Aorta (tissue), 5 donors: ENCODE data around the gene TPCN1. TPM values are rescaled to one million over a fixed set of nuclear protein-coding genes. Genes with fewer than 3 reads are reported as not detected.

ENCODE experiments used
- ATAC-seq: fragments of 200-7000 bp; cut with Tn5 transposase; one replicate; pipeline ENCODE4 v1.9.1; 2022; ENCODE audit warnings: moderate library complexity; ENCODE audit not compliant: low FRiP score
- DNase-seq, 2 donors: peaks; one replicate each; pipeline ENCODE4 v3.0.0-alpha.2; 2020
- H3K27ac ChIP-seq, 2 donors: one replicate each; pipeline ENCODE4 v1.5.1; 2013; ENCODE audit warnings: low read length in 2 of 2, mild to moderate bottlenecking in 2 of 2, moderate library complexity in 2 of 2, control low read depth in 1 of 2, inconsistent platforms in 1 of 2, low read depth in 1 of 2
- H3K27me3 ChIP-seq, 2 donors: one replicate each; pipeline ENCODE4 v1.6.1; 2013; ENCODE audit warnings: control low read depth in 1 of 2, low read length in 1 of 2, mild to moderate bottlenecking in 1 of 2, moderate library complexity in 1 of 2; ENCODE audit not compliant: insufficient read depth in 2 of 2, control insufficient read depth in 1 of 2
- H3K36me3 ChIP-seq, 2 donors: one replicate each; pipeline ENCODE4 v1.6.1; 2013; ENCODE audit warnings: control low read depth in 1 of 2, low read length in 1 of 2, mild to moderate bottlenecking in 1 of 2; ENCODE audit not compliant: insufficient read depth in 2 of 2, control insufficient read depth in 1 of 2
- H3K4me1 ChIP-seq, 2 donors: one replicate each; pipeline ENCODE4 v1.6.1; 2013; ENCODE audit warnings: low read length in 2 of 2, control low read depth in 1 of 2, mild to moderate bottlenecking in 1 of 2, moderate library complexity in 1 of 2; ENCODE audit not compliant: insufficient read depth in 2 of 2, control insufficient read depth in 1 of 2
- H3K4me3 ChIP-seq, 2 donors: one replicate each; pipeline ENCODE4 v1.5.1; 2013; ENCODE audit warnings: low read length in 2 of 2, control low read depth in 1 of 2, mild to moderate bottlenecking in 1 of 2
- H3K9me3 ChIP-seq: one replicate; pipeline ENCODE4 v1.6.1; 2013; ENCODE audit warnings: mild to moderate bottlenecking, low read length; ENCODE audit not compliant: control insufficient read depth
- WGBS, 2 donors: extraction: QIAGEN DNeasy Blood & Tissue Kit; methylation state at CpG; one replicate each; pipeline ENCODE4 v1.1.7; 2013; 5-methylcytosine and 5-hydroxymethylcytosine counted together
- intact Hi-C, 2 donors: fragments of 100-400 bp; cut with DNase I; formaldehyde crosslinking; loops; one replicate each; pipeline versions ENCODE4 v1.14.2 to v1.15.0; 2022
- polyA plus RNA-seq, 2 donors: library from polyadenylated mRNA; stranded (reverse); fragments of 200-250 nt; gene quantifications; one replicate each; pipeline ENCODE4 v1.2.3, GENCODE V29; 2013
- total RNA-seq, 2 donors: library from RNA; stranded (reverse); fragmentation: NEBNext Ultra II Directional; extraction: Animal tissue kit (Norgen Biotek cat#: 25700); gene quantifications; one replicate each; pipeline ENCODE4 v1.2.1, GENCODE V29; 2021
- donor health status: healthy with polysubstance abuse.
- donor health status: Bipolar disorder and iron deficiency.
- donor health status: DM: no; HTN: no; CAD: no.
- donor health status: DM: no; HTN: no; CAD: no.
- donor health status: DM: yes; HTN: yes; CAD: no.

TPCN1 gene
- total and polyA plus RNA-seq, 4 donors: 21.4 to 128 (median 87.2) TPM

GRCh38 chr12:113211160-113211559 is 10.1 kb upstream of the TPCN1 start:
- ATAC-seq (no peak), DNase-seq (peak; percentile 12 to 16)
- Histone ChIP-seq H3K27me3 (no peaks in the 10 kb centered on the region), H3K27ac (no peak overlapping the region), H3K36me3 (no peaks in the 10 kb centered on the region), H3K9me3 (no peaks in the 10 kb centered on the region), H3K4me3 (no peak overlapping the region), H3K4me1 (peaks cover 2 to 3% of the 10 kb centered on the region in 2 donors)
- WGBS, 2 donors: 93 to 94% methylated on average over 6 of the region's 6 CpGs
- intact Hi-C loops: no loop called here

GRCh38 chr12:113214895-113215400 is 6.3 kb upstream of the TPCN1 start:
- ATAC-seq (peak; percentile 91), DNase-seq (peak; percentile 80 to 82)
- H3K9me3 ChIP-seq: no peaks in the 10 kb centered on the region
- no peak overlapping the region for H3K4me3 ChIP-seq
- H3K4me1 ChIP-seq: peaks cover 2 to 11% of the 10 kb centered on the region in 2 donors
- H3K27ac ChIP-seq: peak overlapping the region in 1 of 2 donors; percentile 46
- no peaks in the 10 kb centered on the region for H3K27me3 ChIP-seq
- 46 to 49% methylated on average over 5 of the region's 5 CpGs for WGBS, 2 donors
- intact Hi-C loops: no loop called here
- no peaks in the 10 kb centered on the region for H3K36me3 ChIP-seq

- Histone ChIP-seq H3K27ac (no peak overlapping the region), H3K4me1 (peaks cover 2 to 11% of the 10 kb centered on the region in 2 donors), H3K36me3 (no peaks in the 10 kb centered on the region), H3K27me3 (no peaks in the 10 kb centered on the region), H3K4me3 (no peak overlapping the region), H3K9me3 (no peaks in the 10 kb centered on the region)
- ATAC-seq (no peak), DNase-seq (no peak)
- WGBS, 2 donors: 67 to 68% methylated on average over 2 of the region's 2 CpGs
- intact Hi-C loops: no loop called here
Measured at GRCh38 chr12:113216027-113216426, 5.2 kb upstream of the TPCN1 start.

GRCh38 chr12:113220593-113221180 is 577 bp upstream of the TPCN1 start:
- H3K27me3 ChIP-seq: no peaks in the 10 kb centered on the region
- H3K4me1 ChIP-seq: peaks cover 0 to 11% of the 10 kb centered on the region in 2 donors
- H3K36me3 ChIP-seq: no peaks in the 10 kb centered on the region
- H3K9me3 ChIP-seq: no peaks in the 10 kb centered on the region
- H3K4me3 ChIP-seq: no peak overlapping the region
- DNase-seq (no peak), ATAC-seq (no peak)
- peak overlapping the region in 1 of 2 donors; percentile 7 for H3K27ac ChIP-seq
- 0 to 1% methylated on average over 23 of the region's 23 CpGs for WGBS, 2 donors
- intact Hi-C loops: no loop called here

- Histone ChIP-seq H3K27ac (peak overlapping the region; percentile 68 to 89), H3K9me3 (no peaks in the 10 kb centered on the region), H3K27me3 (no peaks in the 10 kb centered on the region), H3K4me3 (peak overlapping the region; percentile 62 to 85), H3K36me3 (no peaks in the 10 kb centered on the region), H3K4me1 (peaks cover 0 to 3% of the 10 kb centered on the region in 2 donors)
- intact Hi-C loops: no loop called here
- WGBS, 2 donors: 8 to 9% methylated on average over 12 of the region's 12 CpGs
- ATAC-seq: no peak
- DNase-seq: peak in 1 of 2 donors; percentile 30
Measured at GRCh38 chr12:113221997-113222729, 899 bp downstream of the TPCN1 start.

GRCh38 chr12:113222730-113223531 is 1.7 kb downstream of the TPCN1 start:
- no peaks in the 10 kb centered on the region for H3K27me3 ChIP-seq
- H3K4me1 ChIP-seq: peaks cover under 1 to 3% of the 10 kb centered on the region in 2 donors
- H3K4me3 ChIP-seq: peak overlapping the region in 1 of 2 donors; percentile 15
- DNase-seq: peak; percentile 74 to 87
- intact Hi-C loops: no loop called here
- ATAC-seq: peak; percentile 63
- H3K36me3 ChIP-seq: no peaks in the 10 kb centered on the region
- H3K27ac ChIP-seq: peak overlapping the region; percentile 68 to 89
- H3K9me3 ChIP-seq: no peaks in the 10 kb centered on the region
- 2 to 4% methylated on average over 11 of the region's 11 CpGs for WGBS, 2 donors

GRCh38 chr12:113224955-113225354 is 3.7 kb downstream of the TPCN1 start:
- ATAC-seq: no peak
- intact Hi-C loops: loop anchor here in 1 of 2 donors (5.0 kb wide), 1 partner anchor 47 kb away; no protein-coding TSS in a partner anchor
- 95 to 96% methylated on average over 4 of the region's 4 CpGs for WGBS, 2 donors

More at GRCh38 chr12:113224955-113225354, 3.7 kb downstream of the TPCN1 start:
- H3K4me1 ChIP-seq: peaks cover 3 to 6% of the 10 kb centered on the region in 2 donors
- H3K27ac ChIP-seq: no peak overlapping the region
- DNase-seq: peak in 1 of 2 donors; percentile 12
- H3K36me3 ChIP-seq: no peaks in the 10 kb centered on the region
- no peaks in the 10 kb centered on the region for H3K27me3 ChIP-seq
- no peaks in the 10 kb centered on the region for H3K9me3 ChIP-seq
- H3K4me3 ChIP-seq: no peak overlapping the region
